Activated T-cell treated with anti-CD3 and anti-CD28 coated beads, Interleukin-2, amount 50 U/mL, for 24 hours (primary cell): ENCODE data around the gene RGL2.
A peak's percentile ranks its signal among the peaks of the same experiment; 100 is the strongest.

Source experiments
- DNase-seq: peaks from one replicate; pipeline ENCODE4 v3.0.0-alpha.2; 2020
- H3K27ac Mint-ChIP-seq: 2 replicates; pipeline ENCODE4 v1.8.0; 2020; ENCODE audit warnings: mild to moderate bottlenecking, mixed read lengths
- H3K27me3 Mint-ChIP-seq: 2 replicates; pipeline ENCODE4 v1.8.0; 2020; ENCODE audit warnings: mixed read lengths
- H3K36me3 Mint-ChIP-seq: 2 replicates; pipeline ENCODE4 v1.8.0; 2020; ENCODE audit warnings: low read depth, mixed read lengths
- H3K4me1 Mint-ChIP-seq: 2 replicates; pipeline ENCODE4 v1.8.0; 2020; ENCODE audit warnings: low read depth, mixed read lengths
- H3K4me3 Mint-ChIP-seq: 2 replicates; pipeline ENCODE4 v1.8.0; 2020; ENCODE audit warnings: mild to moderate bottlenecking, moderate library complexity, mixed read lengths
- H3K9me3 Mint-ChIP-seq: 2 replicates; pipeline ENCODE4 v1.8.0; 2020; ENCODE audit warnings: mixed read lengths

Gene RGL2

DNA sequence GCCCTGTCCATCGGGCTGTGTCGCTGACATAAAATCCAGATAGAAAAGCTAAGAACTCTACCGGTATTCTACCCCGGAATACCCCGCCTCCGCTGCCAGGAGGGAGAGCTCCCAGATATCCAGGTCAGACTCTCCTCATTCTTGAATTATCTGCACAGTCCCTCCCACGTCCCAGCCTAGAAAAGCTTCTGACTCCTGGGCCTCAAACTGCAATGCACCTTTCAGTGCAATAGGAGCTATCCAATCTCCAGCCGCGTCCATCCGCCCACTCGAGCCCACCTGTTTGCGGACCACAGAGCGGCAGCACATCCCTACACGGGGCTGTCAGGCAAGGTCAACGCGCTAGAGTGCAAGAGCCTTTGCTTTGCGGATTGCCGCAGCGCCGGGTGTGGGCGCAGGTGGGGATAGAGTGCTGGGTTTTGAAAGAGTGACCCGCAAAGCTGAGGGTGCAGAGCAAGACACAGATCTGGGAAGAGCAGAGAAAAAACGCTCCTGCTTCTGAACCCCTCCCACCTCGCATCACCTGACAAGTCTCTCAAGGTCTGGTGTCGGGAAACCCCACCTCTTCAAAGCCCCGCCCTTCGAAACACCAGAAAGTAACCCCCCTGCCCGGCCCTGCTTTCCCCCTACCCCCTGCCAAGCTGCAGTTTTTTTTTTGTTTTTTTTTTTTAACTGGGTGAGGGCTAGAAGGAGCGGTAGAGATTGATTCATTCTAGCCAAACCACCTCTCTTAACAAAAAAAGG is 13.8 kb upstream of the RGL2 start:
- no peaks in the 10 kb centered on the region for H3K9me3 Mint-ChIP-seq
- DNase-seq: peak; percentile 79
- H3K4me1 Mint-ChIP-seq: peaks cover 62% of the 10 kb centered on the region

DNA sequence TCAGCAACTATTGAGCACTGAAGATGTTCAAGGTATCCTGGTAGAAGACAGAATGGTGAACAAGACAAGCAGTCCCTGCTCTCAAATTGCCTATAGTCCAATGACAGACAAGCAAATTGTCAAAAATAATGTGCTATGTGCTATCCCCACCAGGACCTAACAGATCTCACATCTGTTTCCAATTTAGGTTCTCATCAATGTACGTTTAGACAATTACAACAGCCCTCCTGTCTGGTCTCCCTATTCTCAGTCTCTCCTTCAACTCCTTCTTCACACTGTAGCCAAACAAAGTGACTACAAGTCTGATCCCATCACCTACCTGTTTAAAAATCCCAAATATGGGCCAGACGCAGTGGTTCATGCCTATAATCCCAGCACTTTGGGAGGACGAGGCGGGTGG is 7.6 kb upstream of the RGL2 start:
- Mint-ChIP-seq H3K36me3 (peaks cover 91% of the 10 kb centered on the region), H3K9me3 (no peaks in the 10 kb centered on the region), H3K27me3 (no peaks in the 10 kb centered on the region), H3K4me3 (no peak overlapping the region), H3K27ac (peak overlapping the region; percentile 74), H3K4me1 (peaks cover 53% of the 10 kb centered on the region)
- no peak for DNase-seq

More for the DNA sequence above, 13.8 kb upstream of the RGL2 start:
- no peaks in the 10 kb centered on the region for H3K27me3 Mint-ChIP-seq
- peak overlapping the region; percentile 99 for H3K4me3 Mint-ChIP-seq
- peak overlapping the region; percentile 99 for H3K27ac Mint-ChIP-seq
- peaks cover 76% of the 10 kb centered on the region for H3K36me3 Mint-ChIP-seq

DNA sequence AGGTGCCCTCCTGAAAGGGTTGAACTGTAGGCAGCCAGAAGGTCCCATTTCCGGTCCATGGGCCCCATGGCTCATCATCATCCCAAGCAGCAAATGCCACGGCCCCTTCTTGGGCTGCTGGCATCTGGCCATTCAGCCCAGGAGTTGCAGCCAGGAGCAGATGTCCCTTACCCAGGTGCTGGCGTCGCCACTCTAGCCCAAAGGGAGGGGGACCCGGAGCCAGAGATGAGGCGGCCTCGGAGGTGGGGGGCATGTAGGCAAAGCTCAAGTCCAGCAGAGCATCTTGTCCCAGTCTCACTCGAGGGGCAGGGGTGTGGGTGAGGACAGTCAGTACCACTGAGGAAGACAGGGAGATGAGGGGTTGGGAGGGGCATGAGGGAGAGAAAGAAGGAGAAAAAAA is 6.3 kb upstream of the RGL2 start:
- Mint-ChIP-seq H3K27me3 (no peaks in the 10 kb centered on the region), H3K27ac (peak overlapping the region; percentile 74), H3K36me3 (peaks cover 93% of the 10 kb centered on the region), H3K9me3 (no peaks in the 10 kb centered on the region), H3K4me3 (no peak overlapping the region), H3K4me1 (peaks cover 54% of the 10 kb centered on the region)
- no peak for DNase-seq

DNA sequence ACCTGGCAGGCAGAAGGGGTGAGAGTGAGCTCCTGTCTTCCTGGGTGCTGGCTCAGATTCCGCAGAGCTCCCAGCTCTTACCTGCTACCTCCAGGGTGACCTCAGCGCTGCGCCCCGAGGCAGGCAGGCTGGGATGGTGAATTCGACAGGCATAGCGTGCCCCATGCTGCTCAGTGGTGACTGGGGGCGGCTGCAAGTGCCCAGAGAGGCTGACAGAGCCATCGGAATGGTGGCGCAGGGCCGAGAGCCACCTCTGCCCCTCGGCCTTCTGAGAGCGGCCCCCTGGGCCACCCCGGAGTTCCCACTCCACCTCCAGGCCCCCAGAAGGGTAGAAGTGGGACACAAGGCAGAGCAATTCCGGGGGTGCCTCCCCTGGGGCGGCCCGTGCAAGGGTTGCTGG is 5.5 kb upstream of the RGL2 start:
- Mint-ChIP-seq H3K4me3 (no peak overlapping the region), H3K27me3 (no peaks in the 10 kb centered on the region), H3K36me3 (peaks cover 93% of the 10 kb centered on the region), H3K9me3 (no peaks in the 10 kb centered on the region), H3K4me1 (peaks cover 61% of the 10 kb centered on the region), H3K27ac (peak overlapping the region; percentile 65)
- DNase-seq: no peak

DNA sequence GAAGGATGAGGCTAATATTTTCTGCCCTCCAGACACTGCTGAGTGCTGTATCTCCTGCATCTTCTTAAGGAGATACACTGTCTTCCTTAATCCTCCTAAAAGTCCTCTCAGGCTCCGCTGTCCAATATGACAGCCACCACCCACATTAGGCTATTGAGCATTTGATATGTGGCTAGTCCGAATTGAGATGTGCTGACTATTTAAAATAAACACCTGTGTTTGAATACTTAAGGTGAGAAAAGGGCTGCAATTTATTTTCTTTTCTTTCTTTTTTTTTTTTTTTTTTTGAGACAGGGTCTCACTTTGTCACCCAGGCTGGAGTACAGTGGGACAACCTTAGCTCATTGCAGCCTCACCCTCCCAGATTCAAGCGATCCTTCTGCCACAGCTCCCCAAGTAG is 3.1 kb upstream of the RGL2 start:
- Mint-ChIP-seq H3K4me3 (no peak overlapping the region), H3K27me3 (no peaks in the 10 kb centered on the region), H3K9me3 (no peaks in the 10 kb centered on the region), H3K4me1 (peaks cover 57% of the 10 kb centered on the region), H3K27ac (peak overlapping the region; percentile 64), H3K36me3 (peaks cover 77% of the 10 kb centered on the region)
- no peak for DNase-seq

DNA sequence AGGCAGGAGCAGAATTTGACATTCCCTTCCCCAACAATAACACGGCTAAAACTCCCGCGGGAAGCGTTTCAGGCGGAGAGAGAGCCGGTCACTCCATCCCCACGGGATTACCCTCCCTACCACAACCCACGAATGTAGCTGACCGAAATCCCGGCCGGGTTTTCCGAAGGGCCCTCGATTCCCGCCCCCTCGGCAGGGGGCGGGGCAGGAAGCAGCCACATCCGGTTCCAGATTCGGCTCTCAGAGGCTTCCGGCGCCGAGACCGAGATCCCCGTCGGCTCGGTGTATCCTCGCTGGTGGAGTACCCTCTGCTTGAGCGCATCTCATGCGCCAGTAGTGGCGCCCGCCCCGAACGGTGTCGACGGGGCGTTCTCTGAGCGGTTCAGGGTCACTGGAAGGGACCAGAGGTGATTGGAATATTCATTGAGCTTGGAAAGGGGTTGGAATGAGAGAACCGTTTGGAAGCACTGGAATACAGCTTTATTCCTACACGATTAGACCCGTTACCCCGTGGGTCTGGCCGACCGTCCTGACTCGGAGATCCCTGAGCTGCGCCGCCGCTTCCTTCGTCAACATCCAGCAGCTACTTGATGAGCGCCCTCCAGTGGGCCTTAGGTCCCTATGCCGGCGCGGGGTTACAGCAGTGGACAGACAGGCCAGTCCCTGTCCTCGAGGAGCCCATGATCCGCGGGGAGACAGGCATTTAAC is 649 bp upstream of the RGL2 start:
- Mint-ChIP-seq H3K9me3 (no peaks in the 10 kb centered on the region), H3K36me3 (peaks cover 71% of the 10 kb centered on the region), H3K4me3 (peak overlapping the region; percentile 91), H3K4me1 (peaks cover 42% of the 10 kb centered on the region), H3K27me3 (no peaks in the 10 kb centered on the region), H3K27ac (peak overlapping the region; percentile 99)
- peak; percentile 95 for DNase-seq

DNA sequence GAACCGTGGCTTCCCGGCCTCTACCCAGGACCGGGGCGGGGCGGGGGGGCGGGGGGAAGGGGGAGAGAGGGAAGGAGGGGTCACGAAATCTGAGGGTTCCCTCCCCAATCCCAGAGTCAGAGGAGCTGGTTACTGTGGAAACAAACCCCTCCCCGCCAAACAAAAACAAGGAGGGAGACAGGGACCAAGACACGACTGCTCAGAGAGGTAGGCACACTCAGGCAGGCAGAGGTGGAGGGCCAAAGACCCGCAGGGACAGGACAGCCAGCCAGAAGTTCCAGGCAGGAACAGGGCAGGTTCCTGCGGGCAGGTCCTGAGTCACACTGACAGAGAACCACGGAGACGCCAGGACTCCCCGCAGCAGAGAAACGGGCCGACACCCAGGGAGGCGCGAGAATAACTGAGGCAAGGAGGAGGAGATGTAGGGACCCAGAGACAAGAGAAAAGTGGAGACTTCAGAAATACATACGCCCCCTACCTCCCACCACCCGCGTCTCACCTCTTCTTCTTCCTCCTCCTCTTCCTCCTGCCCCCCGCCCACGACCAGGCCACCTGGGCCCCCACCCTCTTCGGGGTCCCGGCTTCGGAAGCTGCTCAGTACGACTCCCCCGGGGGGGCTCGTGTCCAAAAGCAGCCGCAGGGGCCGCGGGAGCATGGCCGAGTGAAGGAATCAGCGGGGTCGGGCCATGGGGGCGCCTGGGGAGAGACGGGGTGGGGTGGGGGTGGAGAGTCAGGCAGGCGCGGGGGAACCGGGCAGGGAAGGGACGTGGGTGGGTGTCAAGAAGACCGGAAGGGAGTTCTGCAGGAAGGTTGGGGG is 578 bp downstream of the RGL2 start:
- peaks cover 68% of the 10 kb centered on the region for H3K36me3 Mint-ChIP-seq
- H3K4me3 Mint-ChIP-seq: peak overlapping the region; percentile 91
- peak; percentile 67 for DNase-seq
- H3K27me3 Mint-ChIP-seq: no peaks in the 10 kb centered on the region
- peaks cover 33% of the 10 kb centered on the region for H3K4me1 Mint-ChIP-seq
- peak overlapping the region; percentile 99 for H3K27ac Mint-ChIP-seq
- no peaks in the 10 kb centered on the region for H3K9me3 Mint-ChIP-seq

DNA sequence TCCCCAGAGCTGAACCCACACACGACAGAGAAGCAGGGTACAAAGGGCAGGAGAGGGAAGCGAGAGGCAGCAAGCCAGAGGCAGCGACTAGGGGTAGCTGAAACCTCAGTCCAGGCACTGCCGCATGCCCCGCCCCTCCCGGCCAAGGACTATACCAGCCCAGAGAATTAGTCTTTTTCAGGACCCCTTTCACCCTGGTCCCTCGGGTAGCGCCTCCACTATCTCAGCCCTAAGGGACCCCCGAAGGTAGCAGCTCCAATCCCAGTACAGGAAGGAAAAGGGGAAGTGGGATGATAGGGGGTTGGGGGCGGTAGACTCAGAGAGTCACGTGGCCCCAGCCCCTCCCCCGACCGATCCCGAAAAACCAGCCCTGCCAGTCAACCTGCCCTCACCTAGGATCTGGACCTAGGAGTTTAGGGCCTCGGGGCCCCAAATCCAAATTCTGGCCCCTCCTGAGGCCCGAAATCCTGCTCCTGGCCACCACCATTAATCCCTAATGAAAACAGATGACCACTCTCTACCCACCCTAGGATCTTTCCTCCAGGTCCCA is 1.3 kb downstream of the RGL2 start:
- Mint-ChIP-seq H3K27me3 (no peaks in the 10 kb centered on the region), H3K27ac (peak overlapping the region; percentile 85), H3K9me3 (no peaks in the 10 kb centered on the region), H3K4me3 (peak overlapping the region; percentile 67), H3K36me3 (peaks cover 70% of the 10 kb centered on the region), H3K4me1 (peaks cover 35% of the 10 kb centered on the region)
- no peak for DNase-seq

DNA sequence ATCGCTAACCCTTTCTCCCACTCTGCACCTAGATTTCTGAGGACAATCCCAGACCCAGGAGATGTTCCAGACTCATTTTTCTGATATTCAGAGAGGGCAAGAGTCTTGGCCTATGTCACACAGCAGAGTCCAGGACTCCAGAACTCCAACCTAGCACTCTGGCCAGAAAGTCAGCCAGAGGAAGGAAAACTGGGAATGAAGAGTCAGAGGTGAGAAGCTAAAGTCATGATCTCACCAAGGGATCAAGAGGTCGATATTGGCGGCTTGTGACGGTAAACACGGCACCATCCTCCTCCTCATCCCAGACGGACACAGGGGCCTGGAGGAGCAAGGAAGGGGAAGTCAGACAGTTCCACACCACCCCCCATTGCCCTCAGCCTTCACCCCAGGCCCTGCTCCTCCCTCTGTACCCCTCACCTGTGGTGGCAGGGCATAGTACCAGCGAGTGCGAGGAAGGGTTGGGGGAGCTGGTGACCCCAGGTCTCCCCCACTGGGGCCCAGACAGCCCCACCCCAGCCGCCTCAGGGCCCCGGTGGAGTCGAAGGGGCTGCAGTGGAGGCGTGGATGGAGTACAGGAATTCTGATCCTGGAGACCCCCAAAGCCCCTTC is 1.8 kb downstream of the RGL2 start:
- H3K9me3 Mint-ChIP-seq: no peaks in the 10 kb centered on the region
- DNase-seq: no peak
- H3K4me1 Mint-ChIP-seq: peaks cover 35% of the 10 kb centered on the region
- peak overlapping the region; percentile 67 for H3K4me3 Mint-ChIP-seq
- peaks cover 70% of the 10 kb centered on the region for H3K36me3 Mint-ChIP-seq
- H3K27me3 Mint-ChIP-seq: no peaks in the 10 kb centered on the region
- peak overlapping the region; percentile 85 for H3K27ac Mint-ChIP-seq

DNA sequence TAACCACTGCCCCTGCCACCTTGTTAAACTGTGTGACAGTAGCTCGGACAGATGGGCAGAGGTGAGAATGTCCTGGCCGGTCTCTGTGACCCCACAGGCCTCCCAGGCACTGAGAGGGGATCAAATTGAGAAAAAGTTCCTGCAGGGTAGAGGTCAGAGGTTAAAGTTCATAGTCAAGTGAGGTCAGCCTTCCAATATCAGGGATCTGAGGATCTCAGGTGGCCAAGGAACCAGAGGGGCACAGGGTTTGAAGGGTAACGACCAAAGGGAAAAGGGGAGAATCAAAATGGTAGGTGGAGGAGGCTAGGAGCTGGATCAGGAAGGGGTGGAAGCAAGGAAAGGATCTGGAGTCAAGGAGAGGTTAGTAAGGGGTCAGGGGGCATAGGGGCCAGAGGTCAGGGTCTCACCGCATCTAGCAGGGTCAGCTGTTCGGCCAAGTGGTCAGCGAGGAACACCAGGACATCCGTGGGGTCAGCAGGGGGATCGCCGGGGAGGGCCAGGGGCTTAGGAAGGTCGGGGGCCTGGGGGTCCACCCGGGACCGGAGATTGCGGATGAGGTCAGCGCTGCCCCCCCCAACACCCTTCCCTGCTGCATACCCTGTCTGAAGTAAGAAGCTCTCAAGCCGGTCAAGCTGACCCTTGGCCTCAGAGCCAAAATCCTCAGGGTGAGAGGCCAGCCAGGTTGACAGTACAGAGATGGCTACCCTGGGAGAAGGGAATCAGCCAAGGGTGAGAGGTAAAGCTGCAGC is 2.9 kb downstream of the RGL2 start:
- H3K9me3 Mint-ChIP-seq: no peaks in the 10 kb centered on the region
- peaks cover 70% of the 10 kb centered on the region for H3K36me3 Mint-ChIP-seq
- peaks cover 36% of the 10 kb centered on the region for H3K4me1 Mint-ChIP-seq
- no peak for DNase-seq
- peak overlapping the region; percentile 85 for H3K27ac Mint-ChIP-seq
- no peak overlapping the region for H3K4me3 Mint-ChIP-seq
- no peaks in the 10 kb centered on the region for H3K27me3 Mint-ChIP-seq

DNA sequence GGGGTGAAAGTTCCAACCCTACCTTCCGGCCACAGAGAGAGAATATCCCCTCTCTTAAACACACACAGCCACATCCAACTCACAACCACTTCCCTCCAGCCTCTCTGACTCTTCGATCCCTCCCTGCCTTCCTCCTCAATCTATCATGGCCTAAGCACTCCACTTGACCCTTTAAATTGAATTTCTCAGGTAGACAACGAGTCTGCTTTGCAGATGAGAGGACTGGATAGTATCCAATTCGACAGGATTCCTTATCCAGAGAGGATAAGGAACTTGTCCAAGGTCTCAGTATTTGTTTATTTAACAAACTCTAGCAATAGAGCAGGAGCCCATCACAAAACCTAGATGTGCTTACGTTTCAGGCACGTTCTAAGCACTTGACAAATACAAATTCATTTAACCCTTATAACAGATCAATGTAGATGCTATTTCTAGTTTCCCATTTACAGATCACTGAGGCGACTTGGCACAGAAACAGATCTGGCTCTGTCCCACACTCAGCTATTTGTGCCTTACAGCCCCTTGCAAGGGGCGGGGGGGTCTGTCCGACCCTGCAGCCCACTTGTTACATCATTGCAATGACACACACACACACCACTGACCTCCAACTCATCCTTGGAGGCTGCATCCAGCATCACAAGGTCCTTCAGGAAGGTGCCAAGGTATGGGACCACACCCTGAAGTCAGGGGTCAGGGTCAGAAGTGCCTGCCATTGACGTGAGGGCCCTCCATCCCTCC is 4.5 kb downstream of the RGL2 start:
- Mint-ChIP-seq H3K4me1 (peaks cover 30% of the 10 kb centered on the region), H3K9me3 (no peaks in the 10 kb centered on the region), H3K36me3 (peaks cover 70% of the 10 kb centered on the region), H3K4me3 (no peak overlapping the region), H3K27me3 (no peaks in the 10 kb centered on the region), H3K27ac (peak overlapping the region; percentile 52)
- DNase-seq: no peak

DNA sequence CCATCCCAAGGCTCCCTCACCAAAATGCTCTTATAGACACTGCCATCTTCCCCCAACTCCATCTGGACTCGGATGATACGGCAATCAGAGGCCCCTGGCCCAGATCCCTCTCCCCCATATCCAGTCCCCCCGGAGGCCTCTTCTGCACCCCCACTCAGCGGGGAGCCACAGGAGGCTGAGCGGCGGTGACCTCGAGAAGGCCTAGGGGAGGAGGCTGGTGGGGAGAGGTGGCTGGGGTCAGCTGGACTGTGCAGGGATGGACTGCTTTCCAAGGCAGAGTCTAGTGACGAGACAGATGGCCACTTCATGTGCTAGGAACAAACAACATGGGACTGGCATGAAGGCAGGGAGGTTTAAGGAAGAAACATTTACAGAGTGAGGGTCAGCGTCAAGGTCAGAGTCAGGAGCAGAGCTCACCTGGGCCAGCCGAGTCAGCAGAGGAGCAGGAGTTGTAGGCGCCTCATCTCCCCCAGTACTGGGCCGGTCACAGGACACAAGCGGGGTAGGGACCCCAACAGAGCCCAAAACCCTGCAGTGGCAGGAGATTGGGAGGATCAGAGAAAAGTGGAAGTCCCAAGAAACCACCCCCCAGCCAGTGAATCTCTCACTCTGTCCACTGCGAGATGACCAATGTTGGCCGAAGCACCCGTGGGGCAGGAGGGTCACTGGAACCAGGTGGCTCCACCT is 5.6 kb downstream of the RGL2 start:
- Mint-ChIP-seq H3K9me3 (no peaks in the 10 kb centered on the region), H3K4me1 (peaks cover 37% of the 10 kb centered on the region), H3K27me3 (no peaks in the 10 kb centered on the region), H3K4me3 (no peak overlapping the region), H3K36me3 (peaks cover 80% of the 10 kb centered on the region), H3K27ac (peak overlapping the region; percentile 75)
- no peak for DNase-seq

DNA sequence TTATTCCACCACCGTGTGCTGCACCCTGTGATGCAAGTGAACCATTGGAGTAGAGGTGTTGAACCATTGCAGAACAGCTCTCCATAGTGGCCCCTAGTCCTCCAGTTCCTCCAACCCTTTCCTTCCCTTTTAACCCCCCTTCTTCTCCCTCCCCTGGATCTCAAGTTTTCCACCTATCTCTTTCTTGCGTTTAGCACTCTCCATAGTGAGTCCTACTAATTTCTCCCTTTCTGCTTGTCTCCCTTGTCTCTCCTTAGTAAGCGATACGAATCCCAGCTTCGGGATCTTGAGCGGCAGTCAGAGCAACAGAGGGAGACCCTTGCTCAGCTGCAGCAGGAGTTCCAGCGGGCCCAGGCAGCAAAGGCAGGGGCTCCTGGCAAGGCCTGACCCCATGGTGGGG is 8.3 kb downstream of the RGL2 start:
- H3K9me3 Mint-ChIP-seq: no peaks in the 10 kb centered on the region
- peaks cover 41% of the 10 kb centered on the region for H3K4me1 Mint-ChIP-seq
- peaks cover 91% of the 10 kb centered on the region for H3K36me3 Mint-ChIP-seq
- H3K27me3 Mint-ChIP-seq: no peaks in the 10 kb centered on the region
- no peak for DNase-seq
- H3K27ac Mint-ChIP-seq: peak overlapping the region; percentile 98
- H3K4me3 Mint-ChIP-seq: peak overlapping the region; percentile 98
